ENCODE data around the gene STRN4. TPM values are rescaled to one million over a fixed set of nuclear protein-coding genes. Genes with fewer than 3 reads are reported as not detected.

Gene STRN4
- total and polyA plus RNA-seq, 9 of the 15 experiments (the other 6 are each of a cell fraction or from before 2014, with no cell fraction given), result 0.62 to 83.7 (median 36.9) TPM

- 0 out of 2 replicates have a peak, but pooled peaks have one; percentile 25 for TF ChIP-seq ZNF384 (IDR thresholded peaks at IDR 0.05; ENCODE audit: low read depth, low read length)
Observed at GRCh38 chr19:46728693-46729339, 17.4 kb downstream of the STRN4 start (continued).

- intact Hi-C loops (cut with micrococcal nuclease), result no loop called here
- no TSS peak for BruUV-seq (replicated peaks)
- 90% methylated on average over 7 of the region's 14 CpGs for WGBS (ENCODE audit: insufficient coverage, low coverage, missing lambda C conversion rate)
- TF ChIP-seq ZBTB2 (IDR thresholded peaks at IDR 0.05), result no peak
- TF ChIP-seq ZNF586 (CRISPR knock-in tag; conservative IDR thresholded peaks at IDR 0.05), result no peak
- no peak for TF ChIP-seq ZNF518B (CRISPR knock-in tag; IDR thresholded peaks at IDR 0.05)
- no peak for TF ChIP-seq SFPQ (IDR thresholded peaks at IDR 0.05; ENCODE audit: low read depth, low read length)
- no peak for TF ChIP-seq POLR2B (IDR thresholded peaks at IDR 0.05; ENCODE audit: low read depth, partially characterized antibody)
- no peak for TF ChIP-seq GTF2F1 (IDR thresholded peaks at IDR 0.05; ENCODE audit: low read depth, low read length)
- no peak for TF ChIP-seq ZNF766 (CRISPR knock-in tag; conservative IDR thresholded peaks at IDR 0.05)
- no peak for TF ChIP-seq CHCHD3 (CRISPR knock-in tag; IDR thresholded peaks at IDR 0.05)
- no peak for TF ChIP-seq ZNF253 (CRISPR knock-in tag; conservative IDR thresholded peaks at IDR 0.05)
- no peak for TF ChIP-seq TCF7 (IDR thresholded peaks at IDR 0.05; ENCODE audit: borderline replicate concordance)
Observed at GRCh38 chr19:46728208-46728607, 18.0 kb downstream of the STRN4 start.

More at GRCh38 chr19:46728208-46728607, 18.0 kb downstream of the STRN4 start:
- peaks cover 39% of the 10 kb centered on the region for H4K20me1 ChIP-seq (replicated peaks; ENCODE audit: control insufficient read depth, insufficient read depth, low read length)
- H3K79me2 ChIP-seq (ENCODE audit: control insufficient read depth, insufficient read depth, low read length), result peaks cover 49% of the 10 kb centered on the region
- H3K9ac ChIP-seq (ENCODE audit: insufficient read depth in 1 of 2, low read depth in 2 of 2, low read length in 2 of 2), result peak overlapping the region in 1 of 2 experiments; percentile 21; a peak in 1 of 4 replicates
- no peak overlapping the region for H3K4me3 ChIP-seq
- in situ Hi-C loops (cut with MboI), result no loop called here
- no peak for DNase-seq (ENCODE audit: extremely low read depth in 1 of 4, low spot score in 3 of 4)
- H3K9me1 ChIP-seq (ENCODE audit: control insufficient read depth, insufficient read depth, low read length), result peaks cover 8% of the 10 kb centered on the region
- no peak overlapping the region for H2AFZ ChIP-seq (ENCODE audit: low read depth, low read length)
- H3K4me1 ChIP-seq (replicated peaks in 1 of 2; ENCODE audit: control insufficient read depth in 2 of 2, insufficient read depth in 2 of 2, low read length in 2 of 2), result peaks cover 26 to 70% of the 10 kb centered on the region in 2 experiments
- POLR2A ChIA-PET, result interaction anchor here (1.0 to 2.6 kb wide), 5 partner anchors 9 to 29 kb away, joined by 3 to 10 read pairs (median 7); no protein-coding TSS in a partner anchor
- no peak for ATAC-seq
- H3K9me3 ChIP-seq (replicated peaks; ENCODE audit: control insufficient read depth, insufficient read depth, low read depth, low read length), result no peaks in the 10 kb centered on the region
- CTCF ChIA-PET (ENCODE audit: low intra/inter-chr PET ratio), result interaction anchor here (2.1 kb wide), 1 partner anchor 24 kb away, joined by 12 read pairs; no protein-coding TSS in a partner anchor
- peaks cover 98% of the 10 kb centered on the region for H3K36me3 ChIP-seq (ENCODE audit: control insufficient read depth, insufficient read depth, low read length)
- H3K4me2 ChIP-seq (ENCODE audit: insufficient read depth, low read length), result no peak overlapping the region
- FAIRE-seq, result no peak
- no peaks in the 10 kb centered on the region for H3K27me3 ChIP-seq (ENCODE audit: control insufficient read depth in 2 of 2, insufficient read depth in 2 of 2, low read length in 2 of 2)
- no peak overlapping the region for H3K27ac ChIP-seq (ENCODE audit: extremely low read depth, low read depth, low read length)
